SK-N-SH (cell line): ENCODE results near the gene DIAPH2. TPM values are rescaled to one million over a fixed set of nuclear protein-coding genes. Genes with fewer than 3 reads are reported as not detected.

ENCODE experiments used
- CTCF ChIA-PET: fragments of 300-600, 350-600 bp; formaldehyde crosslinking; extraction: SDS; loops from one replicate; lab custom pipeline; 2021; lab: Yijun Ruan, JAX
- POLR2A ChIA-PET: fragments of 350-600 bp; sonication (Branson Sonifier 250); formaldehyde crosslinking; extraction: SDS; loops from one replicate; lab custom pipeline; 2020; ENCODE audit warnings: antibody characterized with exemption, inconsistent platforms; lab: Yijun Ruan, JAX
- DNase-seq: peaks from one replicate; pipeline ENCODE4 v3.0.0; 2012
- H2AFZ ChIP-seq: fragments of 200-600 bp; sonication (generic); 2 replicates; pipeline ENCODE4 v1.8.1; 2016; ENCODE audit warnings: antibody characterized with exemption, mild to moderate bottlenecking, low read depth
- H3F3A ChIP-seq: fragments of 200-600 bp; sonication (generic); replicated peaks from 2 replicates; pipeline ENCODE3; 2016; ENCODE audit warnings: antibody characterized with exemption, mild to moderate bottlenecking; ENCODE audit not compliant: insufficient read depth
- H3K27ac ChIP-seq, 2 experiments: fragments of 200-500 bp in 1 of 2; fragments of 200-600 bp in 1 of 2; sonication (Bioruptor generic) in 1 of 2; sonication (generic), shearing (Covaris generic) in 1 of 2; 2 replicates each; pipeline versions ENCODE4 v1.5.1 to v1.6.1; 2014 to 2016; ENCODE audit warnings: low read depth in 2 of 2, inconsistent platforms in 1 of 2, low read length in 1 of 2, mild to moderate bottlenecking in 1 of 2, mixed read lengths in 1 of 2
- H3K27me3 ChIP-seq: fragments of 200-600 bp; sonication (generic), shearing (Covaris generic); 2 replicates; pipeline ENCODE4 v1.6.1; 2016; ENCODE audit warnings: mixed run types; ENCODE audit not compliant: insufficient read depth
- H3K36me3 ChIP-seq, 2 experiments: fragments of 200-500 bp in 1 of 2; fragments of 200-600 bp in 1 of 2; sonication (Bioruptor generic) in 1 of 2; sonication (generic) in 1 of 2; replicated peaks in 1 of 2; 2 replicates each; pipeline versions ENCODE3 to v1.5.1; 2014 to 2016; ENCODE audit warnings: low read length in 1 of 2, mild to moderate bottlenecking in 1 of 2; ENCODE audit not compliant: insufficient read depth in 2 of 2, control insufficient read depth in 1 of 2
- H3K4me1 ChIP-seq, 2 experiments: fragments of 200-500 bp in 1 of 2; fragments of 200-600 bp in 1 of 2; sonication (Bioruptor generic) in 1 of 2; sonication (generic), shearing (Covaris generic) in 1 of 2; 2 replicates each; pipeline versions ENCODE4 v1.5.1 to v1.6.1; 2014 to 2016; ENCODE audit warnings: low read depth in 1 of 2, low read length in 1 of 2, mixed run types in 1 of 2; ENCODE audit not compliant: insufficient read depth in 2 of 2, control insufficient read depth in 1 of 2
- H3K4me2 ChIP-seq: fragments of 200-600 bp; sonication (generic), shearing (Covaris generic); 2 replicates; pipeline ENCODE4 v1.6.1; 2017; ENCODE audit warnings: mixed run types
- H3K4me3 ChIP-seq, 2 experiments: fragments of 200-500 bp in 1 of 2; fragments of 200-600 bp in 1 of 2; sonication (Bioruptor generic) in 1 of 2; sonication (generic), shearing (Covaris generic) in 1 of 2; 2 replicates each; pipeline versions ENCODE4 v1.5.1 to v1.8.1; 2014 to 2016; ENCODE audit warnings: low read depth in 2 of 2, inconsistent platforms in 1 of 2, low read length in 1 of 2, mild to moderate bottlenecking in 1 of 2, mixed read lengths in 1 of 2, moderate library complexity in 1 of 2
- H3K79me2 ChIP-seq: fragments of 200-600 bp; sonication (generic); 2 replicates; pipeline ENCODE4 v1.8.1; 2017; ENCODE audit warnings: mild to moderate bottlenecking; ENCODE audit not compliant: insufficient read depth
- H3K9ac ChIP-seq: fragments of 200-600 bp; sonication (generic); 2 replicates; pipeline ENCODE4 v1.6.1; 2017; ENCODE audit warnings: mixed run types
- H3K9me2 ChIP-seq: fragments of 200-600 bp; sonication (generic); 2 replicates; pipeline ENCODE4 v1.6.1; 2017; ENCODE audit warnings: mixed run types
- H3K9me3 ChIP-seq: fragments of 200-600 bp; sonication (generic); 2 replicates; pipeline ENCODE4 v1.6.1; 2017; ENCODE audit warnings: mixed run types, mild to moderate bottlenecking, moderate library complexity
- H4K20me1 ChIP-seq: fragments of 200-600 bp; sonication (generic); 2 replicates; pipeline ENCODE4 v1.6.1; 2017; ENCODE audit warnings: mild to moderate bottlenecking, mixed run types; ENCODE audit not compliant: insufficient read depth
- CHD2 ChIP-seq: fragments of 150-350 bp; IDR thresholded peaks from 2 replicates; pipeline ENCODE4 v1.6.1; 2018; ENCODE audit warnings: low read length; ENCODE audit not compliant: partially characterized antibody
- FOSL2 ChIP-seq: IDR thresholded peaks from 2 replicates; pipeline ENCODE4 v1.4.0; 2012; ENCODE audit warnings: low read depth, mild to moderate bottlenecking, moderate library complexity, borderline replicate concordance
- FOXM1 ChIP-seq: IDR thresholded peaks from 2 replicates; pipeline ENCODE4 v1.4.0; 2012; ENCODE audit warnings: low read depth, mild to moderate bottlenecking
- GATA2 ChIP-seq: sonication (generic); formaldehyde crosslinking; IDR thresholded peaks from 2 replicates; pipeline ENCODE4 v1.5.0; 2020; ENCODE audit warnings: mild to moderate bottlenecking, missing genetic modification reagents
- NRF1 ChIP-seq: IDR thresholded peaks from 2 replicates; pipeline ENCODE4 v1.6.1; 2012; ENCODE audit warnings: low read depth, mild to moderate bottlenecking, low read length
- PBX3 ChIP-seq: IDR thresholded peaks from 2 replicates; pipeline ENCODE4; 2012
- RAD21 ChIP-seq: IDR thresholded peaks from 2 replicates; pipeline ENCODE4 v1.6.1; 2012; ENCODE audit warnings: mild to moderate bottlenecking, low read length
- RCOR1 ChIP-seq: fragments of 150-350 bp; IDR thresholded peaks from 2 replicates; pipeline ENCODE4 v1.6.1; 2017; ENCODE audit warnings: antibody characterized with exemption, low read length
- RXRA ChIP-seq: IDR thresholded peaks from 2 replicates; pipeline ENCODE4 v1.4.0; 2012; ENCODE audit warnings: low read depth, mild to moderate bottlenecking, borderline replicate concordance
- SIN3A ChIP-seq: IDR thresholded peaks from 2 replicates; pipeline ENCODE4 v1.6.1; 2012; ENCODE audit warnings: low read depth, mild to moderate bottlenecking, low read length, moderate library complexity, borderline replicate concordance
- SMC3 ChIP-seq: IDR thresholded peaks from 2 replicates; pipeline ENCODE4 v1.6.1; 2012; ENCODE audit warnings: low read depth, low read length, improper control_type of control experiment
- TCF12 ChIP-seq: IDR thresholded peaks from 2 replicates; pipeline ENCODE4 v1.4.0; 2012
- TEAD4 ChIP-seq: IDR thresholded peaks from 2 replicates; pipeline ENCODE4 v1.4.0; 2012; ENCODE audit warnings: mild to moderate bottlenecking, borderline replicate concordance; ENCODE audit not compliant: insufficient read depth
- YY1 ChIP-seq: IDR thresholded peaks from 2 replicates; pipeline ENCODE4 v1.4.0; 2012; ENCODE audit warnings: low read depth, mild to moderate bottlenecking
- ZBTB33 ChIP-seq: IDR thresholded peaks from 2 replicates; pipeline ENCODE4 v1.4.0; 2012; ENCODE audit warnings: low read depth, borderline replicate concordance
- WGBS: methylation state at CpG from one replicate; pipeline ENCODE4 v1.1.6; 2017; ENCODE audit warnings: low lambda C conversion rate; 5-methylcytosine and 5-hydroxymethylcytosine counted together
- polyA plus RNA-seq, 3 experiments: library from polyadenylated mRNA; depleted of rRNA; stranded (reverse); fragments of >200 nt; gene quantifications; 2 replicates each; pipeline ENCODE4 v1.2.3, GENCODE V29; 2012

The DIAPH2 gene
- polyA plus RNA-seq, 1 of the 3 experiments (the other 2 are of a cell fraction): 1.1 TPM

- H4K20me1 ChIP-seq: no peaks in the 10 kb centered on the region
- H3K9ac ChIP-seq: no peak overlapping the region
- H3K4me1 ChIP-seq: no peaks in the 10 kb centered on the region
- 42% methylated on average over 3 of the region's 3 CpGs for WGBS
- no peak for DNase-seq
- TF ChIP-seq RCOR1 (no peak), TCF12 (no peak), CHD2 (no peak), TEAD4 (no peak), RXRA (no peak)
- H3K79me2 ChIP-seq: no peaks in the 10 kb centered on the region
- no peak overlapping the region for H3K4me2 ChIP-seq
- H2AFZ ChIP-seq: no peak overlapping the region
- CTCF ChIA-PET: no interaction called here
- H3K9me3 ChIP-seq: no peaks in the 10 kb centered on the region
- no peak overlapping the region for H3K4me3 ChIP-seq
- POLR2A ChIA-PET: no interaction called here
- no peaks in the 10 kb centered on the region for H3K9me2 ChIP-seq
- H3F3A ChIP-seq: no peaks in the 10 kb centered on the region
- no peaks in the 10 kb centered on the region for H3K27me3 ChIP-seq
- no peaks in the 10 kb centered on the region for H3K36me3 ChIP-seq
- H3K27ac ChIP-seq: no peak overlapping the region
These were observed 681.6 kb downstream of the DIAPH2 start for GRCh38 chrX:97366237-97366636.

GRCh38 chrX:97367125-97367524, 682.5 kb downstream of the DIAPH2 start:
- Histone ChIP-seq H3K4me3 (no peak overlapping the region), H3K79me2 (no peaks in the 10 kb centered on the region), H3K9ac (no peak overlapping the region)
- TF ChIP-seq NRF1 (no peak), ZBTB33 (no peak), SIN3A (no peak), GATA2 (no peak), FOSL2 (no peak), PBX3 (no peak), YY1 (no peak), RAD21 (no peak), TCF12 (no peak), FOXM1 (no peak), RCOR1 (no peak), SMC3 (no peak), TEAD4 (no peak)
- TF ChIP-seq, all 33 proteins: peak for 0
- POLR2A ChIA-PET: no interaction called here
- CTCF ChIA-PET: interaction anchor here (1.1 kb wide), 1 partner anchor 17 kb away, joined by 3 read pairs; no protein-coding TSS in a partner anchor
- Histone ChIP-seq H4K20me1 (no peaks in the 10 kb centered on the region), H3K4me1 (no peaks in the 10 kb centered on the region), H3K27ac (no peak overlapping the region), H3K9me2 (no peaks in the 10 kb centered on the region), H3K27me3 (no peaks in the 10 kb centered on the region), H3F3A (no peaks in the 10 kb centered on the region), H3K4me2 (no peak overlapping the region), H3K36me3 (no peaks in the 10 kb centered on the region), H3K9me3 (no peaks in the 10 kb centered on the region), H2AFZ (no peak overlapping the region)
- WGBS: 60% methylated on average over 2 of the region's 2 CpGs
- no peak for DNase-seq
